ENCODE measurements around the gene NRL.
A peak's percentile ranks its signal among the peaks of the same experiment; 100 is the strongest.

NRL gene

DNA sequence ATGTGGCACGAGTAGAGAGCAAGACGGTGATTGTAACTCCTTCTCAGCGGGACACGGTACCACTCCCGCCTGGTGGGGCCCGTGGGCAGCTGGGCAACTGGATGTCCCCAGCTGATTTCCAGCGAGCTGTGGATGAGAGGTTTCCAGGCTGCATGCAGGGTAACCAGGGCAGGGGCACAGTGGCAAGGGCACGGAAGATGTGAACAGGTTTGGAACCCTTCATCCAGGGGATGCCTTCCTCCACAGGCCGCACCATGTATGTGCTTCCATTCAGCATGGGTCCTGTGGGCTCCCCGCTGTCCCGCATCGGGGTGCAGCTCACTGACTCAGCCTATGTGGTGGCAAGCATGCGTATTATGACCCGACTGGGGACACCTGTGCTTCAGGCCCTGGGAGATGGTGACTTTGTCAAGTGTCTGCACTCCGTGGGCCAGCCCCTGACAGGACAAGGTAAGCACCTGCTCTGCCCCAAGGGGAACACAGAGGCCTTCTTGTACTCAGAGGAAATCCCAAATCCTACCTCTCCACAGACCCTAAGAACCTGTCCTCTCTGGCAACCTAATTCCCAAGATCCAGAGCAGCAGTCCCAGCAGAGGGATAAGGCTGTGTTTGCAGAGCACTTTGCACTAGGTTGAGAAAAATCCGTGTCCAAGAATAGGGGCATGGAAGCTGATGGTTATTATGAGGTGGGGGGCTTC is 16.4 kb downstream of the NRL start:
- Mint-ChIP-seq H3K27ac (ENCODE audit: low read depth) (no peak overlapping the region), H3K9me3 (no peaks in the 10 kb centered on the region)

DNA sequence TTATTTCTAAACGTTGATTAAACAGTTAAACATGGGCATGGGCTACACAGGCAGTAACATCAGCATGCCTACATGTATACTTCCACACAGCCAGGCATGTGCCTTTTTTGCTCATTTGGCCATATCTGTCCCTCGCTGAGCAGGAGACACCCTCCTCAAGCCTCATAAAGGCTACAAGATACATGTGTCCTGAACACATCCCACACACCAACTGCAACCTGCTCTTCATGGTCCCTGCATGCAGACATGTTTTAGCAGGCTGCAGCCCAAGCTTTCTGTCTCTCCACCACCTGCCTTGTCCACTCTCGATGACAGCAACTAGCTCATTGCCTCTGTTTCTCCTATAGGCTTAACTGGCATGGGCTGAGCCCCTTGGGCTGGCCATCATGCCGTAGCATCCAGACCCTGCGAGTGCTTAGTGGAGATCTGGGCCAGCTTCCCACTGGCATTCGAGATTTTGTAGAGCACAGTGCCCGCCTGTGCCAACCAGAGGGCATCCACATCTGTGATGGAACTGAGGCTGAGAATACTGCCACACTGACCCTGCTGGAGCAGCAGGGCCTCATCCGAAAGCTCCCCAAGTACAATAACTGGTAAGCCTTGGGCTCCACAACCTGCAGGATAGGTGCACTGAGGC is 18.1 kb downstream of the NRL start:
- no peak for DNase-seq (ENCODE audit: low spot score in 2 of 2)
- Mint-ChIP-seq H3K27me3 (no peaks in the 10 kb centered on the region), H3K4me1 (peaks cover 36% of the 10 kb centered on the region), H3K9me3 (no peaks in the 10 kb centered on the region), H3K4me3 (peak overlapping the region; percentile 32), H3K27ac (ENCODE audit: low read depth) (no peak overlapping the region), H3K36me3 (ENCODE audit: insufficient read depth) (peaks cover 11% of the 10 kb centered on the region)
- no peak for ATAC-seq (replicated peaks; ENCODE audit: extremely low read depth, poor library complexity, severe bottlenecking)

More for the DNA sequence above, 16.4 kb downstream of the NRL start:
- ATAC-seq (replicated peaks; ENCODE audit: extremely low read depth, poor library complexity, severe bottlenecking) = no peak
- Mint-ChIP-seq H3K36me3 (ENCODE audit: insufficient read depth) (peaks cover 16% of the 10 kb centered on the region), H3K27me3 (no peaks in the 10 kb centered on the region), H3K4me3 (no peak overlapping the region), H3K4me1 (peaks cover 31% of the 10 kb centered on the region)
- DNase-seq (ENCODE audit: low spot score in 2 of 2) = no peak

GRCh38 chr14:24095271-24096068 is 19.3 kb downstream of the NRL start:
- H3K36me3 Mint-ChIP-seq (ENCODE audit: insufficient read depth) = peaks cover 9% of the 10 kb centered on the region
- DNase-seq (ENCODE audit: low spot score in 2 of 2) = no peak
- H3K9me3 Mint-ChIP-seq = no peaks in the 10 kb centered on the region

GRCh38 chr14:24094841-24095270 is 19.9 kb downstream of the NRL start:
- Mint-ChIP-seq H3K36me3 (ENCODE audit: insufficient read depth) (peaks cover 9% of the 10 kb centered on the region), H3K4me1 (peaks cover 42% of the 10 kb centered on the region), H3K27me3 (no peaks in the 10 kb centered on the region), H3K4me3 (peak overlapping the region; percentile 94), H3K9me3 (no peaks in the 10 kb centered on the region), H3K27ac (ENCODE audit: low read depth) (peak overlapping the region; percentile 96)
- DNase-seq (ENCODE audit: low spot score in 2 of 2) = no peak
- ATAC-seq (replicated peaks; ENCODE audit: extremely low read depth, poor library complexity, severe bottlenecking) = no peak

More at GRCh38 chr14:24095271-24096068, 19.3 kb downstream of the NRL start:
- peak; percentile 17 for ATAC-seq (replicated peaks; ENCODE audit: extremely low read depth, poor library complexity, severe bottlenecking)
- H3K4me1 Mint-ChIP-seq = peaks cover 40% of the 10 kb centered on the region
- peak overlapping the region; percentile 94 for H3K4me3 Mint-ChIP-seq
- peak overlapping the region; percentile 96 for H3K27ac Mint-ChIP-seq (ENCODE audit: low read depth)
- no peaks in the 10 kb centered on the region for H3K27me3 Mint-ChIP-seq

GRCh38 chr14:24093901-24094840 is 20.6 kb downstream of the NRL start, which contains the start of gene PCK2:
Gene PCK2, plus strand, starts transcription at chr14:24094311. Its CDS starts 95 bp downstream, at chr14:24094406.
- Mint-ChIP-seq H3K4me3 (peak within 1 kb of the TSS; percentile 94), H3K9me3 (no peaks in the 10 kb centered on the region), H3K4me1 (peaks cover 38% of the 10 kb centered on the region), H3K27ac (ENCODE audit: low read depth) (peak within 1 kb of the TSS; percentile 96), H3K36me3 (ENCODE audit: insufficient read depth) (peaks cover 9% of the 10 kb centered on the region), H3K27me3 (no peaks in the 10 kb centered on the region)
- ATAC-seq (replicated peaks; ENCODE audit: extremely low read depth, poor library complexity, severe bottlenecking) = peak; percentile 77
- DNase-seq (ENCODE audit: low spot score in 2 of 2) = peak; percentile 41 to 47

DNA sequence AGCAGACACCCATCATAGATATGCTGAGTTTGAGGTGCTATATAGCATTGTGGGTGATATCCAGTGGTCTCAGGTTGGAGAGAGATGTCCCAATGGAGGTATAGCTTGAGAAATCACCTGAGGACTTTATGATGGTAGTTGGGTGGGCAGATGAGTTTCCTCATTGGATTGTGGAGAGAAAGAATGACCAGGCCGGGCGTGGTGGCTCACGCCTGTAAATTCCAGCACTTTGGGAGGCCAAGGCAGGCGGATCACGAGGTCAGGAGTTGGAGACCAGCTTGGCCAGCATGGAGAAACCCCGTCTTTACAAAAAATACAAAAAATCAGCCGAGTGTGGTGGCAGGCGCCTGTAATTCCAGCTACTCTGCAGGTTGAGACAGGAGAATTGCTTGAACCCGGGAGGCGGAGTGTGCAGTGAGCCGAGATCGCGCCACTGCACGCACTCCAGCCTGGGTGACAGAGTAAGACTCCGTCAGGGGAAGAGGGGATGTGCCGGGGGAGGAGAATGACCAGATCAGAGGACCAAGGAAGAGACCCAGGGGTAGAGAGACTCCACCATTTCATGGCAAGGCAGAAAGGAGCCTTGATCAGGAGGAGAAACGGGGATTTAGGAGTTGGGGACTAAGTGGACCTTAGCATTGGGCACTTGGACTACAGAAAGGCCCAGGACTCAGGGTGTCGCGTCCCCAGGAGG is 21.4 kb downstream of the NRL start:
- Mint-ChIP-seq H3K4me1 (peaks cover 38% of the 10 kb centered on the region), H3K9me3 (no peaks in the 10 kb centered on the region), H3K27me3 (no peaks in the 10 kb centered on the region), H3K36me3 (ENCODE audit: insufficient read depth) (peaks cover 9% of the 10 kb centered on the region), H3K27ac (ENCODE audit: low read depth) (peak overlapping the region; percentile 92), H3K4me3 (peak overlapping the region; percentile 94)
- no peak for DNase-seq (ENCODE audit: low spot score in 2 of 2)
- no peak for ATAC-seq (replicated peaks; ENCODE audit: extremely low read depth, poor library complexity, severe bottlenecking)

DNA sequence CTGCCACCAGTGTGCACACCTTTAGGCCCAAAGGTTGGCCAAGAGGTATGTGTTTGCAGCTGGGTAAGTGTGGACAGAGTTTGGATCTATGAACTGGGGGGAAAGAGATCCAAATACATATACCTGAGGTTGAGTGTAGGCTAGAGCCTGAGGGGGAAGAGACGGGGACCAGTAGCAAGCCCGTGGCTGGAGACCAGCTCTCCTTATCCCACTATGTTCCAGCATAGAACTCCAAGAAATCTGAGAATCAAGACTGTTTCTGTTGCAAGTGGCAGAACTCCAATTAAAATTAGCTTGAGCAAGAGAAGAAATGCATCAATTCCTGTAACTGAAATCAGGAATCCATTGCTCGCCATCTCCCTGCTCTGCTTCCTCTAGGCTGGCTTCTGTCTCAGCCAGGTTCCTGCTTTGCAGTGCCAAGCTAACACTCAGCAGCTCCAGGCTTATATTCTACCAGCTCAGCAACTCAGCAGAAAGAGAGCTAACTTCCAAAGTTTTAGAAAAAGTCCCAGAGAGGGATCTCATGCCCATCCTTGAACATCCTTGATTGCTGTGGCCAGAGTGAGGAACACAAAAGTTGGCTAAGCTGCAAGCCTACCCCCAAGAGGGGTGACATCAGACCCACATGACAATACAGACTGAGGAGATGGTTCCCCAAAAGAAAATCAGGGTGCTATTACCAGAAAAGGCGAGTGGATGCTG is 22.1 kb downstream of the NRL start:
- ATAC-seq (replicated peaks; ENCODE audit: extremely low read depth, poor library complexity, severe bottlenecking) (no peak), DNase-seq (ENCODE audit: low spot score in 2 of 2) (no peak)
- H3K27ac Mint-ChIP-seq (ENCODE audit: low read depth) = peak overlapping the region; percentile 92
- no peaks in the 10 kb centered on the region for H3K27me3 Mint-ChIP-seq
- peaks cover 8% of the 10 kb centered on the region for H3K36me3 Mint-ChIP-seq (ENCODE audit: insufficient read depth)
- peaks cover 38% of the 10 kb centered on the region for H3K4me1 Mint-ChIP-seq
- H3K9me3 Mint-ChIP-seq = no peaks in the 10 kb centered on the region
- peak overlapping the region; percentile 94 for H3K4me3 Mint-ChIP-seq

DNA sequence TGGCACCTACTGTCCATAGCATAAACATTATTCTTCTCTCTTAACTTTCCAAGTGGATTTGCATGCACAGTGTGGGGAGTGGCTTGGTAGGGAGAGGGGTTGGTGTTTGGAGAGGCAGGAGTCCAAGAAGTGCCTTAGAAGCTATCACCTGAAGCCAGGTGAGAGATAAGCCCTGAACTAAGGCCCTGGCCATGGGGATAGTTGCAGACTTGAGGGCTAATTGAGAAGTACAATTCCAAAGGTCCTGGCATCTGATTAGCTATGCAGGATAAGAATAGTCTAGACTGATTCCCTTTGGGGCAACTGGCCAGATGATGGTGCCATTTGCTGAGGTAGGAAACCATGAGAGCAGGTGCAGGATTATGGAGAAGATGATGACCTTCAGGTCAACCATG is 22.6 kb downstream of the NRL start:
- DNase-seq (ENCODE audit: low spot score in 2 of 2) (no peak), ATAC-seq (replicated peaks; ENCODE audit: extremely low read depth, poor library complexity, severe bottlenecking) (no peak)
- no peaks in the 10 kb centered on the region for H3K27me3 Mint-ChIP-seq
- peak overlapping the region; percentile 94 for H3K4me3 Mint-ChIP-seq
- peaks cover 8% of the 10 kb centered on the region for H3K36me3 Mint-ChIP-seq (ENCODE audit: insufficient read depth)
- peaks cover 38% of the 10 kb centered on the region for H3K4me1 Mint-ChIP-seq
- no peaks in the 10 kb centered on the region for H3K9me3 Mint-ChIP-seq
- no peak overlapping the region for H3K27ac Mint-ChIP-seq (ENCODE audit: low read depth)

DNA sequence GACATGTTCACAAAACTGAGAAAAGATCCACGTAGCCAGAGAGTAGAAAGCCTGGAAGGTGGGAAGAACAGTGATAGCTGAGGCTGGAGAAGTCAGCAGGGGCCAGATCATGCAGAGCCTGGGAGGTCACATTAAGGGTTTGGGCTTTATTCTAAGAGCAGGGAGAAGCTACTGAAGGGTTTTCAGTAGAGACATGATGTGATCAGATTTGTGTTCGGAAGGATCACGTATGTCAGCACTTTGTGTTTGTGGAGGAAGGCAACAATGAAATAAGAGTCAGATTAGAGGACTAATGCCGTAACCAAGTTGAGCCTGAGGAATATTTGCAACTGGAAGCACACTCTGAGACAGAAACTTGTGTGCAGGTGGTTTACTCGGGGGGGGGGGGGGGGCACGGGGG is 24.9 kb downstream of the NRL start:
- ATAC-seq (replicated peaks; ENCODE audit: extremely low read depth, poor library complexity, severe bottlenecking) = no peak
- Mint-ChIP-seq H3K27me3 (no peaks in the 10 kb centered on the region), H3K27ac (ENCODE audit: low read depth) (no peak overlapping the region)

DNA sequence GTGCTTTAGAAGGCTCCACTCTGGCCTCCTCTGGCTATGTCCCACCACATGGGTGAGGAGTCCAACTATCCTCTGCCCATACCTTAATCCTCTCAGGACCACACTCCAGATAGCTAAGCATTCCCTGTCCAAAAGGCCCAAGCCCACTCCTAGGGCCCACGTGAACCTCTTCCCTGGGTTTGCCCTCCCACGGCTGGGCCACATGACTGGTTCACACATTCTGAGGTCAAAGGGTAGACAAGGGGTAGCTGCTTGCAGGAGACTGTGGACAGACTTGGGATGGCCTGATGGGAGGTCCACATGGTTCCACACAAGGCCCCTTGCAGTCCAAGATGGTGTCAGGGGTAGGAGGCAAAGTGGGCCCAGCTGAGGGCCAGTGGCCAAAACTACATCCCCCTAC is 26.7 kb downstream of the NRL start:
- DNase-seq (ENCODE audit: low spot score in 2 of 2) (no peak), ATAC-seq (replicated peaks; ENCODE audit: extremely low read depth, poor library complexity, severe bottlenecking) (no peak)
- Mint-ChIP-seq H3K36me3 (ENCODE audit: insufficient read depth) (no peaks in the 10 kb centered on the region), H3K9me3 (no peaks in the 10 kb centered on the region), H3K4me3 (no peak overlapping the region), H3K27me3 (no peaks in the 10 kb centered on the region), H3K4me1 (peaks cover 8% of the 10 kb centered on the region), H3K27ac (ENCODE audit: low read depth) (no peak overlapping the region)

More for the DNA sequence above, 24.9 kb downstream of the NRL start:
- DNase-seq (ENCODE audit: low spot score in 2 of 2) = no peak
- Mint-ChIP-seq H3K9me3 (no peaks in the 10 kb centered on the region), H3K4me1 (peaks cover 21% of the 10 kb centered on the region), H3K4me3 (no peak overlapping the region), H3K36me3 (ENCODE audit: insufficient read depth) (peaks cover 3% of the 10 kb centered on the region)

- no peak overlapping the region for H3K4me3 Mint-ChIP-seq
- no peaks in the 10 kb centered on the region for H3K27me3 Mint-ChIP-seq
- peaks cover 3% of the 10 kb centered on the region for H3K36me3 Mint-ChIP-seq (ENCODE audit: insufficient read depth)
- H3K9me3 Mint-ChIP-seq = no peaks in the 10 kb centered on the region
- ATAC-seq (replicated peaks; ENCODE audit: extremely low read depth, poor library complexity, severe bottlenecking) (no peak), DNase-seq (ENCODE audit: low spot score in 2 of 2) (no peak)
- peaks cover 11% of the 10 kb centered on the region for H3K4me1 Mint-ChIP-seq
- no peak overlapping the region for H3K27ac Mint-ChIP-seq (ENCODE audit: low read depth)
These were observed 27.7 kb downstream of the NRL start for GRCh38 chr14:24087004-24087403.
